ENCODE data around the gene KLHL40. TPM values are rescaled to one million over a fixed set of nuclear protein-coding genes. Genes with fewer than 3 reads are reported as not detected.

The KLHL40 gene
- total RNA-seq, 3 donors from 2014 or later (not counting 1 experiment from before 2014, with no cell fraction given): not detected

- Mint-ChIP-seq H3K4me1 (peaks cover 0 to 5% of the 10 kb centered on the region in 2 donors), H3K27ac (no peak overlapping the region), H3K4me3 (no peak overlapping the region), H3K27me3 (ENCODE audit: low read depth in 2 of 2) (peaks cover 7 to 12% of the 10 kb centered on the region in 2 donors), H3K9me3 (no peaks in the 10 kb centered on the region), H3K36me3 (no peaks in the 10 kb centered on the region)
- H3K36me3 ChIP-seq (ENCODE audit: control insufficient read depth, insufficient read depth, low read length): no peaks in the 10 kb centered on the region
- H3K4me1 ChIP-seq (ENCODE audit: control insufficient read depth, insufficient read depth, low read length): no peaks in the 10 kb centered on the region
- ATAC-seq (no peak), DNase-seq (no peak)
- no peak for TF ChIP-seq CTCF (IDR thresholded peaks at IDR 0.05)
- H3K4me3 ChIP-seq (ENCODE audit: low read length): no peak overlapping the region
- H3K27ac ChIP-seq (ENCODE audit: low read length): no peak overlapping the region
- no peaks in the 10 kb centered on the region for H3K9me3 ChIP-seq (ENCODE audit: control insufficient read depth, insufficient read depth, low read length)
- no peaks in the 10 kb centered on the region for H3K27me3 ChIP-seq (ENCODE audit: control insufficient read depth, insufficient read depth, low read length)
- intact Hi-C loops (cut with micrococcal nuclease): no loop called here
- 95% methylated on average over 7 of the region's 7 CpGs for WGBS (ENCODE audit: insufficient coverage)
Measured at GRCh38 chr3:42686832-42687650, 1.7 kb downstream of the KLHL40 start.

- 91% methylated on average over 15 of the region's 15 CpGs for WGBS (ENCODE audit: insufficient coverage)
- H3K4me1 Mint-ChIP-seq: peaks cover 0 to 5% of the 10 kb centered on the region in 2 donors
- no peaks in the 10 kb centered on the region for H3K9me3 Mint-ChIP-seq
- DNase-seq (no peak), ATAC-seq (no peak)
- Histone ChIP-seq H3K36me3 (ENCODE audit: control insufficient read depth, insufficient read depth, low read length) (no peaks in the 10 kb centered on the region), H3K27ac (ENCODE audit: low read length) (no peak overlapping the region), H3K4me1 (ENCODE audit: control insufficient read depth, insufficient read depth, low read length) (no peaks in the 10 kb centered on the region), H3K9me3 (ENCODE audit: control insufficient read depth, insufficient read depth, low read length) (no peaks in the 10 kb centered on the region), H3K4me3 (ENCODE audit: low read length) (no peak overlapping the region), H3K27me3 (ENCODE audit: control insufficient read depth, insufficient read depth, low read length) (no peaks in the 10 kb centered on the region)
- no peak for TF ChIP-seq CTCF (IDR thresholded peaks at IDR 0.05)
- no peaks in the 10 kb centered on the region for H3K36me3 Mint-ChIP-seq
- peaks cover 4 to 8% of the 10 kb centered on the region in 2 donors for H3K27me3 Mint-ChIP-seq (ENCODE audit: low read depth in 2 of 2)
- intact Hi-C loops (cut with micrococcal nuclease): no loop called here
- H3K4me3 Mint-ChIP-seq: no peak overlapping the region
- H3K27ac Mint-ChIP-seq: no peak overlapping the region
Measured at GRCh38 chr3:42688016-42688415, 2.7 kb downstream of the KLHL40 start.

- TF ChIP-seq CTCF (IDR thresholded peaks at IDR 0.05): no peak
- no peak overlapping the region for H3K27ac ChIP-seq (ENCODE audit: low read length)
- H3K4me3 Mint-ChIP-seq: no peak overlapping the region
- H3K27me3 Mint-ChIP-seq (ENCODE audit: low read depth in 2 of 2): peaks cover 0 to 8% of the 10 kb centered on the region in 2 donors
- WGBS (ENCODE audit: insufficient coverage): 87% methylated on average over 22 of the region's 22 CpGs
- no peaks in the 10 kb centered on the region for H3K36me3 ChIP-seq (ENCODE audit: control insufficient read depth, insufficient read depth, low read length)
- peaks cover 0 to 5% of the 10 kb centered on the region in 2 donors for H3K4me1 Mint-ChIP-seq
- no peaks in the 10 kb centered on the region for H3K36me3 Mint-ChIP-seq
- intact Hi-C loops (cut with micrococcal nuclease): no loop called here
- H3K9me3 ChIP-seq (ENCODE audit: control insufficient read depth, insufficient read depth, low read length): no peaks in the 10 kb centered on the region
- no peaks in the 10 kb centered on the region for H3K4me1 ChIP-seq (ENCODE audit: control insufficient read depth, insufficient read depth, low read length)
- no peaks in the 10 kb centered on the region for H3K27me3 ChIP-seq (ENCODE audit: control insufficient read depth, insufficient read depth, low read length)
- no peak overlapping the region for H3K27ac Mint-ChIP-seq
- no peaks in the 10 kb centered on the region for H3K9me3 Mint-ChIP-seq
- no peak for ATAC-seq
- no peak overlapping the region for H3K4me3 ChIP-seq (ENCODE audit: low read length)
- no peak for DNase-seq
Measured at GRCh38 chr3:42688487-42689420, 3.4 kb downstream of the KLHL40 start.
